H4 (cell line): ENCODE data around the gene XPNPEP1. TPM values are rescaled to one million over a fixed set of nuclear protein-coding genes. Genes with fewer than 3 reads are reported as not detected.

Experiments used
- total RNA-seq: library from RNA; depleted of rRNA; stranded (reverse); fragments of >200 nt; shearing (Covaris generic); gene quantifications from 2 replicates; pipeline ENCODE4 v1.2.3, GENCODE V29; 2014; rRNA removed

XPNPEP1 gene
- total RNA-seq, 1 experiment from 2014 or later, result 90.9 TPM

Other genes starting within 250 kb of the XPNPEP1 start
- gene ADD3, start 84.5 kb upstream of the XPNPEP1 start, total RNA-seq, result 457 and 546 TPM in 2 replicates